ENCODE measurements around the gene GPANK1. TPM values are rescaled to one million over a fixed set of nuclear protein-coding genes. Genes with fewer than 3 reads are reported as not detected.

The GPANK1 gene
- total RNA-seq, 1 experiment from 2014 or later = 23.6 TPM

- Histone ChIP-seq H3K27ac (peak overlapping the region; percentile 78), H3K27me3 (no peaks in the 10 kb centered on the region), H3K4me3 (peak overlapping the region; percentile 72), H3K4me1 (peaks cover 8% of the 10 kb centered on the region), H3K36me3 (peaks cover 14% of the 10 kb centered on the region; the same call in 1 of the 2 replicates), H3K9me3 (replicated peaks) (no peaks in the 10 kb centered on the region)
- no peak for DNase-seq
These were observed 3.3 kb downstream of the GPANK1 start for GRCh38 chr6:31661262-31662123.

DNA sequence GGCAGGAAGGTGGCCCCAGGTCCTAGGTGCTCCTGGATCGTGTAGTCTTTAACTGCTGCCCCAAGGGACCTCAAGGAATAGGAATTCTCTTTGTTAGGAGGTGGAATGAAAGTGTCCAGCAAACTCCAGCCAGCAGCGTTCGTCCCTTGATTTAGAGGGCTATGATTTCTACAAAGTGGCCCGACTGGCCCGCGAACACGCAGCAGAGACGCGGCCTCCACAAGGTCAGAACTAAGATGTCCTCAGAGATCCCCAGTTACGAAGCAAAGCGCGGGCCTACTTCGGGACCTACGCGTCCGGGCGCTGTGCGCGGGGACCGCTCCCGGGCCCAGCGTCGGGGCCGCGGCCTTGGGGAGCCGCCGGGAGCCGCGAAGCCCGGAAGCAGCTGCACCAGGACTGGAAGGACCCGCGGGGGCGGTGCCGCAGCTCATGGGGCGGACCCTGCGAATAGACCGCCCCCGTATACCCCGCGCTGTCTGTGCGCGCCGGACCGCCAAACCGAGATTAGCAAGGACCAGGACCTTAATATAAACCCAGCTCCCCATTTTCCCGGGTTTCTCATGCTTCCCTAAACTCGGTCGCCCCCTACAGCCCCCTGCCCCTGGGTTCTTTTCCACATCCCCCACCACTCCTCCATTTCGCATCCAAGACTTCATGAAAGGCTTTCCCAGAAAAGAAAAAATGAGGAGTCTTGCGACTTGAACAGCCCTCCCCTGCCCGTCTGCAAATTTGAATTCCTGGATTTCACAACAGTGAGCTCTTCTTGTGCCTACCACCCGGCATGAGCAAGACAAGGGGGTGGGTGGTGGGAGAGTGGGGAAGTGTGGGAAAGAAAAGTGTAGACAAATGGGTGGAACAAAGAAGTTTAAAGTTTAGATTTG, 4.2 kb downstream of the GPANK1 start, which contains the start of gene C6orf47:
TSS of gene C6orf47 (minus strand) at position 398 of the 881 bp plus-strand sequence. CDS start 831 bp downstream, outside the sequence.
- no peaks in the 10 kb centered on the region for H3K27me3 ChIP-seq
- H3K36me3 ChIP-seq = peaks cover 12% of the 10 kb centered on the region; the same call in 1 of the 2 replicates
- no peaks in the 10 kb centered on the region for H3K9me3 ChIP-seq (replicated peaks)
- H3K4me1 ChIP-seq = peaks cover 8% of the 10 kb centered on the region
- peak within 1 kb of the TSS; percentile 78 for H3K27ac ChIP-seq
- DNase-seq = peak; percentile 86 to 89
- peak within 1 kb of the TSS; percentile 72 for H3K4me3 ChIP-seq

DNA sequence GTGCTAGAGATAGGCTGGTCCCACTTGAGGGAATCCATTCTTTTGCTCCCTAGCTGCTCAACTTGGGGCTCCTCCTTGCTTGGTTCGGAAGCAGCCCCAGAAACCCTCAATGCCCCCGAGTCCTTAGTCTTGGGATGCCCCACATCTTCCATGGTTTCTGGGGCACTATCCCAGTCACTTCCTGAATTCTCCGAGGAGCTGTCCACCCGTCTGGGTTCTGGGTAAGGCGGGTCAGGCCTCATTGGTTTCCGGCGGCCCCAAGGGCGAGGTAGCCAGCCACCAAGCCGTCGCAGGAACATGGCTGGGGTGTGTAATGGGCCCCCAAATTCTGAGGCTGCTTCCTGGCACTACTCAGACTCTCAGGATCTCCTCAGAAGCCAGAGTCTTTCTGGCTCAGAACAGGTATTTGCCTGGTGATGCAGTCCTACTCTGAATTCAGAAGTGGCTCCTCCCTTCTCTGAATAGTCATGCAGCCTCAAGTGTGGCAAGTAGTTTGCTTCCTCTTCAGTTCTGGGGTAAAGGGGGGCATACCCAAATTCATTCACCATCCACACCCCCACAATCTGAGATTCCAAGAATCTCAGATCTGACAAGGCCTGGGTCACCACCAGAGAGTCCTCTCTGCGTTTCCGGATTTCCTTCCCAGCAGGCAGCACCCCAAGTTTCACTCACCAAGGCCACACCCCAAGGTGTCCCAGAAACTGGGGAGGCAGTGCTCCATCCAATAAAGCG, 5.0 kb downstream of the GPANK1 start:
- Histone ChIP-seq H3K27ac (peak overlapping the region; percentile 78), H3K4me1 (peaks cover 8% of the 10 kb centered on the region), H3K36me3 (peaks cover 12% of the 10 kb centered on the region; the same call in 1 of the 2 replicates), H3K27me3 (no peaks in the 10 kb centered on the region), H3K9me3 (replicated peaks) (no peaks in the 10 kb centered on the region), H3K4me3 (peak overlapping the region; percentile 72)
- no peak for DNase-seq

GRCh38 chr6:31658983-31659648, 5.7 kb downstream of the GPANK1 start:
- H3K27me3 ChIP-seq = no peaks in the 10 kb centered on the region
- peak overlapping the region; percentile 72 for H3K4me3 ChIP-seq
- no peak overlapping the region for H3K27ac ChIP-seq
- no peak for DNase-seq
- H3K9me3 ChIP-seq (replicated peaks) = no peaks in the 10 kb centered on the region
- peaks cover 7% of the 10 kb centered on the region for H3K4me1 ChIP-seq
- H3K36me3 ChIP-seq = peaks cover 12% of the 10 kb centered on the region; the same call in 1 of the 2 replicates

DNA sequence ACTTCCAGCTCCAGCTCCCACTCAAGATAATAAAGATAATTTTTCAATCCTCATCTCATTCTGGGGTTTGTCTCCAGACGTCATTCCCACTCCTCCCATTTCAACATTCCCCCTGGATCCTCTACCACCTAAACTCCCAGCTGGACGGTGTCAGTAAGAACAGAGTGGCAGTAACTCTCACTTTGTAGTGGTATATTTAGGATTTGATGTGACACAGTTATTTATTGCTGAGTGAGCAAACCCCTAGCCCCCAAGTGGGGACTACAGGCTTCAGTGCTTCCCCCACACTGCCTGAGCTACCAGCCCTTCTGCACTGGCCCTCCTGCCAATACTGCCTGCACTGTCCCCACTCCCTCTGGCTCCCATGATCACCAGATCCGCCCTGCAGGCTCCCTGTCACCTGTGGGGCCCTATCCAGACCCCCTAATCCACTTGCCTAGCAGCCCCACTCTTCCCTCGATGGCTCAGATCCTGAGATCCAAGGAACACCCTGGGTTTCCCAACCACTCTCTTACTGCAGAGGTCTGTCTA, 6.6 kb downstream of the GPANK1 start:
- Histone ChIP-seq H3K36me3 (peaks cover 7% of the 10 kb centered on the region; the same call in 1 of the 2 replicates), H3K27ac (no peak overlapping the region), H3K4me3 (no peak overlapping the region), H3K4me1 (peaks cover 3% of the 10 kb centered on the region; the same call in 1 of the 2 replicates), H3K9me3 (replicated peaks) (no peaks in the 10 kb centered on the region), H3K27me3 (no peaks in the 10 kb centered on the region)
- no peak for DNase-seq

DNA sequence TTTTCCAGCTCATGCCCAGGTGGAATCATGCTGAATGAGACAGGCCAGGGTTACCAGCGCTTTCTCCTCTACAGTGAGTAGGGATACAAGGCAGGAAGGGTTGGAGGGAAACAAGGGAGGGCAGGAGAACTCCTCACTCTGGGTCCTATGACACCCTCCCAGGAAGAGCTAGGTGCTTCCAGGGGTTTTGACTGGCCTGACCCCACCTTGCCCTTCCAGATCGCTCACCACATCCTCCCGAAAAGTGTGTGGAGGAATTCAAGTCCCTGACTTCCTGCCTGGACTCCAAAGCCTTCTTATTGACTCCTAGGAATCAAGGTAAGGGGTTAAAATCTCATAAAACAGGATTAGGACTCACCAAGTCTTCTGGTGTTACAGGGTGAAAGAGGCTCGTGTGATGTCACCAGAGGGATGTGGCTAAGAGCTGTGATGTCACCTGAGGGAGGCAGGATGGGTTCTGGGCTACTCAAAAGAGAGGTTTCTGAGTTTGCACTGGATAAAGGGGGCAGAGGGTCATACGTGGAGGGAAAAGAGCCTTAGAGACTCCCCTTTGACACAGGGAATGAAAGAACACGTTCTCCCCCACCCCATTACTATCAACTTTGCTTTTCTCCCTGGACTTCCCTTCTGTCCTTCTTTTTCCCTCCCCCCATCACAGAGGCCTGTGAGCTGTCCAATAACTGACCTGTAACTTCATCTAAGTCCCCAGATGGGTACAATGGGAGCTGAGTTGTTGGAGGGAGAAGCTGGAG, 7.2 kb downstream of the GPANK1 start:
- no peaks in the 10 kb centered on the region for H3K27me3 ChIP-seq
- H3K4me1 ChIP-seq = peaks cover 3% of the 10 kb centered on the region; the same call in 1 of the 2 replicates
- H3K4me3 ChIP-seq = no peak overlapping the region
- no peak for DNase-seq
- peaks cover 6% of the 10 kb centered on the region; the same call in 1 of the 2 replicates for H3K36me3 ChIP-seq
- no peak overlapping the region for H3K27ac ChIP-seq
- H3K9me3 ChIP-seq (replicated peaks) = no peaks in the 10 kb centered on the region

GRCh38 chr6:31655349-31656237, 9.2 kb downstream of the GPANK1 start, which contains the start of gene APOM:
Gene APOM, plus strand, starts transcription at chr6:31655894. Its CDS starts 73 bp downstream, at chr6:31655967.
- no peak for DNase-seq
- H3K4me1 ChIP-seq = peaks cover 3% of the 10 kb centered on the region; the same call in 1 of the 2 replicates
- H3K27me3 ChIP-seq = no peaks in the 10 kb centered on the region
- H3K4me3 ChIP-seq = no peak within 1 kb of the TSS
- peaks cover 4% of the 10 kb centered on the region; the same call in 1 of the 2 replicates for H3K36me3 ChIP-seq
- H3K9me3 ChIP-seq (replicated peaks) = no peaks in the 10 kb centered on the region
- no peak within 1 kb of the TSS for H3K27ac ChIP-seq

- DNase-seq = no peak
- H3K4me1 ChIP-seq = peaks cover 3% of the 10 kb centered on the region; the same call in 1 of the 2 replicates
- H3K9me3 ChIP-seq (replicated peaks) = no peaks in the 10 kb centered on the region
- H3K4me3 ChIP-seq = no peak overlapping the region
- H3K27ac ChIP-seq = no peak overlapping the region
- peaks cover 4% of the 10 kb centered on the region; the same call in 1 of the 2 replicates for H3K36me3 ChIP-seq
- no peaks in the 10 kb centered on the region for H3K27me3 ChIP-seq
These were observed 10.0 kb downstream of the GPANK1 start for GRCh38 chr6:31654574-31655348.

DNA sequence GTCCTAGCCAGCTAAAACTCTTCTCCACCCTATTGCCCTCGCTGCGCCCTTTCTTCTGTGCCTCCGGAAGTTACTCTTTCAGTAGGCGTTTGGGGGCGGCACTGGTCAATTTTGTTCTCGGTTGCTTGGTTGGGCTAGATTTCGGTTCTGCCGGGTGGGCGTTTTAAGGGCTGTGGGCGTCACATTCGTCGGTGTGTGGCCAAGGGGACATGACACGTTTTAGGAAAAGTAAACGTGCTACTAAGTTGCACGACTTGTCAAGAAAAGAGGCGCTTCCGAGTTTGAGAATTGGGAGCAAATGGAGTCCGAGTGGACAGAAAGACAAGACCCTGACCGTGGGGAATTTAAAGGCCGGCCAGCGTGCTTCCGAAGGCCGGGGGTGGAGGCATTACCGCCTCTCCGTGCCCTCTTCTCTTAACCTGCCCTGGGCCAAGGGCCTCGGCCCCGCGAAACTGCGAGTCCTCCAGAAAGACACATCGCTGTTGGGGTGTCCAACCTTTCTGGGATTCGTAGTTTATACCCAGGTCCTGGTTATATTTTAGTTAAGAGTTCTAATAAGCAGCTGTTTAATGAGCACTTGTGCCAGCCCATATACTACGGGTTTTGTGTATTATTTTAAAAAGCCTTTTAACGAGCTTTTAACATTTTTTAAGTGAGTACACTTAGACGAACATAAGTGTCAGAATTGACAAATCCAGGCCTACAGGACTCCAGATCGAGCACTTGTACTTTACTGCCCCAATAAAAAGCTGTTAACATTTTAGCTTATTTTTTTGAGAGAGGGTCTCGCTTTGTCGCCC, 11.7 kb downstream of the GPANK1 start:
- Histone ChIP-seq H3K27me3 (no peaks in the 10 kb centered on the region), H3K4me1 (no peaks in the 10 kb centered on the region), H3K9me3 (replicated peaks) (no peaks in the 10 kb centered on the region), H3K36me3 (peaks cover 13% of the 10 kb centered on the region; the same call in 1 of the 2 replicates), H3K4me3 (peak overlapping the region; percentile 99), H3K27ac (peak overlapping the region; percentile 97)
- peak in 1 of 2 experiments; percentile 90 for DNase-seq

DNA sequence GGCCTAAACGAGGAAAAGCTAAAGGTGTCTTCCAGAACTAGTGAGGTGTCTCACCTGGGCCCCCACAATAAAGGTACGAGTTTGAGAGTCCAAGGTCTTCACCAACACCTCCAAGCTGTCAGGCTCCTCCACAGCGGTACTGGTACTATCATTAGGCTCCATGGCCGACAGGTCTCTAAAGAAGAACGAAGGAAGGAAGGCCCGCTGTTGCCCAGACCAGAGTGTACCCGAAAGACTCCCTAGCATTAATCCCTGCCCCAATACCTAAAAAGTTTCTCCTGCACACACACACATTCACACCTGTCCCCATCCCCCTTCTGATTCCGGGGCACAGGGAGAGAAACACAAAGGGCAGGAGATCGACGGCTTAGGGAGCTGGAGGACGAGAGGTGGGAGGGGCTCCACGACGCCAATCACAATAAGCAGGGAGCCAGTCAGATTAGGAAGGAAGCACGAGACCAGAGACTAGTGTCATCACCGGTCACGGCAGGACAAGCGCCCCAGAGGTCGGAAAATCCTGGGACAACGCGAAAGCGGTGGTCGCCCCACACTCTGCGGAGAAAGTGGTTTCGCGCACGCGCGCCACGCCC, 13.1 kb downstream of the GPANK1 start:
- H3K4me1 ChIP-seq = no peaks in the 10 kb centered on the region
- H3K27ac ChIP-seq = peak overlapping the region; percentile 97
- H3K9me3 ChIP-seq (replicated peaks) = no peaks in the 10 kb centered on the region
- no peak for DNase-seq
- H3K36me3 ChIP-seq = peaks cover 20% of the 10 kb centered on the region; the same call in 1 of the 2 replicates
- no peaks in the 10 kb centered on the region for H3K27me3 ChIP-seq
- peak overlapping the region; percentile 99 for H3K4me3 ChIP-seq
